NCI-H748 (cell line): ENCODE results near the gene NPM3.
A peak's percentile ranks its signal among the peaks of the same experiment; 100 is the strongest.

Source experiments
- DNase-seq: peaks from one replicate; lab custom pipeline; 2025; ENCODE audit not compliant: unreplicated experiment; lab: John Stamatoyannopoulos, UW

NPM3 gene, protein sequence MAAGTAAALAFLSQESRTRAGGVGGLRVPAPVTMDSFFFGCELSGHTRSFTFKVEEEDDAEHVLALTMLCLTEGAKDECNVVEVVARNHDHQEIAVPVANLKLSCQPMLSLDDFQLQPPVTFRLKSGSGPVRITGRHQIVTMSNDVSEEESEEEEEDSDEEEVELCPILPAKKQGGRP

DNA sequence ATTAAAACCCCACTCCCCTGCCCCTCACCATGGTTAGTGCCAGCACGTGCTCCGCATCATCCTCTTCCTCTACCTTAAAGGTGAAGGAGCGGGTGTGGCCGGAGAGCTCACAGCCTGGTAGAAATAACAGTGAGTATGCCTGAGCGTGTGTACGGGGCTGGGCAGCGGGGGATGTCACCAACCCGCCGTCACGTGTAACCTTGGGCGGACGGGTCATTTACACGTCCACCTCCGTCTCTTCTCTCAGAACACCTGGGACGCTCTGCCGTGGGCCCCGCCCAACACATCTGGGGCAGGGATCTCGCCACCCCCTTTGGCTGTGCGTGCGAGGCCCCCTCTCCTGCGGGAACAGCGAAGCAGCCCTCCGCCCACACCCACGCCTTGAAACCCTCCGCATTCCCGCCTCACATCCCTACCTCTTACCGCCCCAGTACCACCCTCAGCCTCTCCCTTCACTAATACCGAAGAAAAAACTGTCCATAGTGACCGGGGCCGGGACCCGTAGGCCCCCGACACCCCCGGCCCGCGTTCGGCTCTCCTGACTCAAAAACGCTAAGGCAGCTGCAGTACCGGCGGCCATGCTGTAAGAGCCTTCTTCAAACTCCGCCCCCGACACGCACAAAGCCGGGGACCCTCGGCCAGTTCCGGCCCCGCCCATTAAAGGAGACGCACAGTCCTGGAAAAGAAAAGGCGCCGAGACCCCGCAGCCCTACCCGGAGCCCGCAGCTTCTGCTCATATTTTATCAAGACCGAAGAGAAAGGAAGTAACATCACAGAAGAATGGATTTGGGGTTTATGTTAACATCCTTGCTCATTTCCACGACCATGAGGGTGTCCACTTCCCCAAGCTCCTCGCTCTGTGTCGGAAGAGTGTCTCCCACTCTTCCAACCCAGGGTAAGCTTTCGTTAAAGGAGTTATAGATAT is at the start of gene NPM3:
Gene NPM3 (minus strand): TSS at position 636 of the 925 bp plus-strand sequence. CDS start 56 bp downstream, at position 580.
- DNase-seq = peak; percentile 78

DNA sequence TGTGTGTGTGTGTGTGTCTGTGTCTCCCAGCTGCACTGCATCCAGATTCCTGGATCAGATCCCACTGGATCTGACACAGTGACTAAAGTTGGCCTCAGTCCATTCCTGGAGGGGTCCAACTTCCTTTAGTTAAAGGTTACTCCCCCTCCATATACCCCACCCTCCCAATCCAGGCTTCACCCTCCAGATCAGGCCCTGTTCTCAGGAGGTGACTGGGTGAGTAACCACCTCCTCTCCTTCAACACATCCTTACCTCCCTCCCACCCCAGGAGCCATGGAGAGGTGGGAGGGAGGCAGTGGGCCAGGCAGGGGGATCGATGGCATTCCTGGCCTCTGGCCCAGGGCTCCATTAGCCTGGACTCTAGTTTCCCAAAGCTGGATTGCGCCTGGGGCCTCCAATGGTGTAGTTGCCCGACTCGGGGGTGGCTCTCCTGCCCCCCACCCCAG is 49.1 kb upstream of the NPM3 start:
- no peak for DNase-seq

- no peak for DNase-seq
Observed at GRCh38 chr10:101831169-101831811, 48.0 kb upstream of the NPM3 start.

DNA sequence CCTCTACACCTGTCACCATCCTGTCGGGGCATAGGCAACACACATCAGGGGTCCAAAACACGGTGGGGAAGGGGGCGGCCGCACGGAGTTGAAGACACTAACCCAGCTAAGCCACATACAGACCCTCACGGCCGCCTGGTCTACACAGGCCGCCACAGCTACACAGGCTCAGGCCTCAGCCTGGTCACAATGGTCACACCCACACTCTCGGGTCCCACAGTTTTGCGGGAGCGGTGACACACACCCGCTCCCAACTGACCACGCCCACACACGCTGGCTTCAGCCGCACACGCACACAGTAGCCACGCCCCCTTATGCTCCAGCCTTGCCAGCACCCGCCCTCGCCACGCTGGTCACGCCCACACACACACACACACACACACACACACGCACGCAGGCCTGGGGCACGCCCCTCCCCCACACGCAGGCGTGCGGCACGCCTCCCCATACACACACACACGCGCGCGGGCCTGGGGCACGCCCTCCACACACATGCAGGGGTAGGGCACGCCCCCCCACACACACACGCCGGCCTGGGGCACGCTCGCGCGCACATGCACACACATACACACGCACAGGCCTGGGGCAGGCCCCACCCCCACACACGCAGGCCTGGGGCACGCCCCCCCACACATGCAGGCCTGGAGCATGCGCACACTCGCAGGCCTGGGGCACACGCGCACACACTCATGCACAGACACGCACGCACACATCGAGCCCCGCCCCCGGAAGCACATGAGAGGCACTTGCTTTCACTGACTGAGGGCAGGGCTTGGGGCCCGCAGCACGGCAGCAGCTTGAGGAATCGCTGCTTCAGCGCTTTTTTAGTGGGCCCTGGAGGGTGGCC is 47.3 kb upstream of the NPM3 start:
- peak; percentile 83 for DNase-seq

DNA sequence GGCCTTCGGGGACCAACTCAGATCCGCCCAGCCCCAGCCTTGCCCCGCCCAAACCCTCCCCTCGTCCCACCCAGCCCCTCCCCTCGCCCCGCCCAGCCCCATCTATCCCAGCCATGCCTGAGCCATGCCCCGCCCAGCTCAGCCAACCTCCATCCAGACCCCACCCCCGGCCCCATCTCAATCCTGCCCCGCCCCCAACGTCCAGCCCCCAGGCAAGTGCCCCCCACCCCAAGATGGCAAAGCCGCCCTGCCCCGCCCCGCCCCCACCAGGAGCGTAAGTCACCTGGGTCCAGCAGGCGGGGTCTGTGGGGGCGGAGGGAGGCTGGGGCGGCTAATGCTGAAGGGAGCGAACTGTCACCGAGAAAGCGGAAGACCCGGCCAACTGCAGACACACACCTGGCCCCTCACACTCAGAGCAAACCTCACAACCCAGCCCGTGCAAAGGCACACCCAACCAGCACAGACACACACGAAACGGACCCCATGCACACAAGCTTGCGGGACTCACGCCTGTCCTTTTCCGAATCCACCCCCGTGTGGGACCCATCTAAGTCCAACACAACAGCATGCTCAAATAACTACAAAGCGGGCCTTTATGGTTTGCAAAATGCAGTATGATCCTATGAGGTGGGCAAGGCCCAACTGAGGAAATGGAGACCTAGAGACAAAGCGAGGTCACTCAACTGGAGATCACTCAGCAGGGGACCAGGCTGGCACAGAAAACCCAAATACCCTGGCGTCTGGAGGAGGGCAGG is 46.5 kb upstream of the NPM3 start:
- peak; percentile 77 for DNase-seq

GRCh38 chr10:101828766-101829551 is 45.7 kb upstream of the NPM3 start:
- no peak for DNase-seq

DNA sequence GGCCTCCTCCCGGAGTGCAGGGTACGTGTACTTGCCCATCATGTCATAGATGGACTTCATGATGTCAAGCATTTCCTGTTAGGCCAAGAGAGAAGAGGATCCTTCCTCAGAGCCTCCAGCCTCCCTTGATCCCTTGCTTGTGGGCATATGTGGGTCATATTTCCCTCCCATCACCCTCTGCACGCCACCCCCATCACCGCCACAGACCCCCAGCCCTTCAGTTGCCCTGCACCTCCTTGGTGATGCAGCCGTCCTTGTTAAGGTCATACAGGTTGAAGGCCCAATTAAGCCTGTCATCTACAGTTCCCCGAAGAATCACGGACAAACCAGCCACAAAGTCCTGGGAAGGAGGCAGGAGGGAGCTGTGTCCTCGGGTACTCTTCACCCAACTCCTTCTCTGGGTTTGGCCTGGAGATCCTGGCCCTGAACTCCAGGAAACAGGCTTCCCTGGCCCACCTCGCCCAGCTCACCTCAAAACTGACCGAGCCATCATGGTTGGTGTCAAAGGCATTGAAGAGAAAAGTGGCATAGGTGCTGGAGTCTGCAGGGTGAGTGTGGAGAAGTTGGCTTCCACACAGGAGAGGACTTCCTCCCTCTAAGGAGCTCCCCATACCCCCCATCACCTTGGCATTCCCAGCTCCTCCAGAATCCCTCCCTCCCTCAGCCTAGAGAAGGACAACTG is 44.8 kb upstream of the NPM3 start:
- DNase-seq = no peak

GRCh38 chr10:101826852-101827434 is 43.7 kb upstream of the NPM3 start:
- no peak for DNase-seq

GRCh38 chr10:101824736-101825135 is 41.5 kb upstream of the NPM3 start:
- DNase-seq = no peak

GRCh38 chr10:101818872-101819633 is 35.8 kb upstream of the NPM3 start:
- peak; percentile 80 for DNase-seq

- peak; percentile 99 for DNase-seq
Observed at GRCh38 chr10:101818119-101818871, 35.0 kb upstream of the NPM3 start, which contains the start of gene OGA. Gene OGA (minus strand): TSS chr10:101818444. CDS start chr10:101818022, 422 bp downstream.

- peak; percentile 25 for DNase-seq
Observed at GRCh38 chr10:101817337-101818118, 34.3 kb upstream of the NPM3 start.

DNA sequence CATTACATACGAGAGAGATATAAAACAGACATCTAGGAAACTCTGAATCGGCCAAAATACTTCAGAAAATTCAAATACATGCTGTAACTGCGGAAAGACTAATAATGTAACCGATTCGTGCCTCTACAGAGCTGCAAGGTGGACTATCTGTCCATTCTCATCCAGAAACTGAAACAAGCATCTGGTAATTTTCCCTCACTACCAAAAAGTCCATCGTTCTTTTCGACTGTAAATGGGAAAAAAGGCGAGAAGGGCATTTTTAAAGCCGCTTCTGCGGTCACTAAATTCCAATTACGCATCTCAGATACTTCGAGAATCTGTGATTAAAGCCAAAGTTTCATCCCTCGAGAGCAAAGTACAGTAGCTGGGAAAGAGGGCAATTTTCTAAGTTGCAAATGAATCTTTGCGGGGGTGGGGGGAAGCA is 33.7 kb upstream of the NPM3 start:
- peak; percentile 1 for DNase-seq

- DNase-seq = no peak
Observed at GRCh38 chr10:101816376-101816775, 33.1 kb upstream of the NPM3 start.

GRCh38 chr10:101814466-101815071 is 31.3 kb upstream of the NPM3 start:
- DNase-seq = no peak

DNA sequence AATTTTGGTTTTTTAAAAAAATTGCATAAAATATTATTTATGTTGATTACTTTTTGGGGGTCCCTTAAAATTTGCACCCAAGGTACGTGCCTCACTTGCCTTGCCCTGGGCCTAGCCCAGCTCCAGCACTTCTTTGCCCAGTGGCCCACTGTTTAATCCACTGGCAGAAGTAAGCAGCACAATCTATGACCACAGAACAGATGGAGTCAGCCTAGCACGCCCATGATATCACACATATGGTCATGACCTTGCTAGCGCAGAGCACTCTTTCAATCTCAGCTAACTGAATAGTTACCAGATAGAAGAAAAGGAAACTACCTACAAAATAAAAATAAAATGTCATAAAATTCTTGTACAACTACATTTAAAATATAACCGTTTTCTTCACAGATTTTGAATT is 29.4 kb upstream of the NPM3 start:
- DNase-seq = no peak
